DOHH2 (cell line): ENCODE measurements around the gene C7orf57.

ENCODE experiments used
- H3F3A ChIP-seq: fragments of 200-600 bp; sonication (generic), shearing (Covaris generic); 2 replicates; pipeline ENCODE4 v1.6.0; 2016; ENCODE audit warnings: antibody characterized with exemption, mild to moderate bottlenecking; ENCODE audit not compliant: control insufficient read depth, insufficient read depth
- H3K27ac ChIP-seq: fragments of 200-600 bp; sonication (generic); 2 replicates; pipeline ENCODE4 v1.5.1; 2014; ENCODE audit warnings: low read depth, mild to moderate bottlenecking, low read length, moderate library complexity
- H3K27me3 ChIP-seq: fragments of 200-600 bp; sonication (generic); 2 replicates; pipeline ENCODE4 v1.6.1; 2014; ENCODE audit warnings: mild to moderate bottlenecking, low read length, mixed read lengths; ENCODE audit not compliant: control insufficient read depth
- H3K36me3 ChIP-seq: fragments of 200-600 bp; sonication (generic); 2 replicates; pipeline ENCODE4 v1.6.1; 2014; ENCODE audit warnings: mild to moderate bottlenecking, low read length, moderate library complexity, mixed read lengths; ENCODE audit not compliant: control insufficient read depth
- H3K4me1 ChIP-seq: fragments of 200-600 bp; sonication (generic); 2 replicates; pipeline ENCODE4 v1.6.1; 2014; ENCODE audit warnings: mild to moderate bottlenecking, low read length, mixed read lengths; ENCODE audit not compliant: control insufficient read depth
- H3K4me2 ChIP-seq: fragments of 200-600 bp; sonication (generic); 2 replicates; pipeline ENCODE4 v1.6.0; 2014; ENCODE audit warnings: mild to moderate bottlenecking, low read length, moderate library complexity
- H3K4me3 ChIP-seq: fragments of 200-600 bp; sonication (generic); 2 replicates; pipeline ENCODE4 v1.5.1; 2014; ENCODE audit warnings: mild to moderate bottlenecking, low read length, mixed read lengths
- H3K79me2 ChIP-seq: fragments of 200-600 bp; sonication (generic); 2 replicates; pipeline ENCODE4 v1.6.1; 2014; ENCODE audit warnings: mild to moderate bottlenecking, low read length, mixed read lengths; ENCODE audit not compliant: control insufficient read depth
- H3K9me2 ChIP-seq: fragments of 200-600 bp; sonication (generic); replicated peaks from 2 replicates; pipeline ENCODE4 v1.6.1; 2014; ENCODE audit warnings: mild to moderate bottlenecking, low read length, mixed read lengths; ENCODE audit not compliant: control insufficient read depth
- H3K9me3 ChIP-seq: fragments of 200-600 bp; sonication (generic); 2 replicates; pipeline ENCODE4 v1.6.1; 2014; ENCODE audit warnings: antibody characterized with exemption, low read length, mixed read lengths; ENCODE audit not compliant: control insufficient read depth, insufficient read depth
- H4K20me1 ChIP-seq: fragments of 200-600 bp; sonication (generic); 2 replicates; pipeline ENCODE4 v1.6.0; 2014; ENCODE audit warnings: low read depth, mild to moderate bottlenecking, antibody characterized with exemption, low read length, moderate library complexity; ENCODE audit not compliant: control insufficient read depth, insufficient read depth
- CTCF ChIP-seq: fragments of 200-600 bp; sonication (generic); IDR thresholded peaks from one replicate; pipeline ENCODE4 v1.5.1; 2014; ENCODE audit warnings: antibody characterized with exemption, mild to moderate bottlenecking, low read depth, low read length; ENCODE audit not compliant: poor library complexity, severe bottlenecking
- EZH2phosphoT487 ChIP-seq: fragments of 200-600 bp; sonication (generic); IDR thresholded peaks from 2 replicates; pipeline ENCODE4 v1.6.1; 2017; ENCODE audit warnings: borderline replicate concordance, mild to moderate bottlenecking, antibody characterized with exemption, low read length, moderate library complexity, mixed read lengths

The C7orf57 gene

GRCh38 chr7:48033922-48034321 is 1.4 kb upstream of the C7orf57 start:
- Histone ChIP-seq H3K4me1 (no peaks in the 10 kb centered on the region), H3F3A (no peaks in the 10 kb centered on the region), H3K4me2 (no peak overlapping the region), H4K20me1 (no peaks in the 10 kb centered on the region), H3K9me3 (no peaks in the 10 kb centered on the region), H3K9me2 (no peaks in the 10 kb centered on the region), H3K27ac (no peak overlapping the region), H3K4me3 (no peak overlapping the region), H3K36me3 (no peaks in the 10 kb centered on the region), H3K27me3 (peaks cover 15% of the 10 kb centered on the region), H3K79me2 (no peaks in the 10 kb centered on the region)
- TF ChIP-seq CTCF: no peak
- no peak for TF ChIP-seq EZH2phosphoT487

GRCh38 chr7:48035967-48036478 is 680 bp downstream of the C7orf57 start:
- Histone ChIP-seq H3K4me1 (no peaks in the 10 kb centered on the region), H3K79me2 (no peaks in the 10 kb centered on the region), H3K9me2 (no peaks in the 10 kb centered on the region), H3K9me3 (no peaks in the 10 kb centered on the region), H3K36me3 (no peaks in the 10 kb centered on the region), H3K4me2 (no peak overlapping the region), H4K20me1 (no peaks in the 10 kb centered on the region), H3K27ac (no peak overlapping the region), H3K4me3 (no peak overlapping the region), H3K27me3 (0 out of 2 replicates have a peak, but pooled peaks cover 4% of the 10 kb centered on the region), H3F3A (no peaks in the 10 kb centered on the region)
- TF ChIP-seq CTCF (no peak), EZH2phosphoT487 (no peak)

GRCh38 chr7:48038815-48039506 is 3.6 kb downstream of the C7orf57 start:
- no peaks in the 10 kb centered on the region for H3K4me1 ChIP-seq
- H3F3A ChIP-seq: no peaks in the 10 kb centered on the region
- no peaks in the 10 kb centered on the region for H3K27me3 ChIP-seq
- no peak overlapping the region for H3K27ac ChIP-seq
- no peaks in the 10 kb centered on the region for H3K9me2 ChIP-seq
- H3K79me2 ChIP-seq: no peaks in the 10 kb centered on the region
- no peaks in the 10 kb centered on the region for H3K36me3 ChIP-seq
- H3K4me3 ChIP-seq: no peak overlapping the region
- TF ChIP-seq CTCF: no peak
- TF ChIP-seq EZH2phosphoT487: no peak
- no peak overlapping the region for H3K4me2 ChIP-seq
- no peaks in the 10 kb centered on the region for H4K20me1 ChIP-seq
- no peaks in the 10 kb centered on the region for H3K9me3 ChIP-seq
